Mucosa of stomach (tissue), 1 donor: Measurements from ENCODE around the gene GRB2.
A peak's percentile ranks its signal among the peaks of the same experiment; 100 is the strongest.
"Not testable (repeated sequence)": the region's sequence is repeated elsewhere in the genome, so short reads cannot be mapped to it uniquely, and the experiment has no call there.

Source experiments
- H3K27me3 ChIP-seq: one replicate; pipeline ENCODE4 v1.7.0; 2013; ENCODE audit warnings: mild to moderate bottlenecking, low read length; ENCODE audit not compliant: control insufficient read depth, insufficient read depth
- H3K36me3 ChIP-seq: one replicate; pipeline ENCODE4 v1.7.0; 2013; ENCODE audit warnings: low read length; ENCODE audit not compliant: control insufficient read depth, insufficient read depth
- H3K4me1 ChIP-seq: one replicate; pipeline ENCODE4 v1.7.0; 2013; ENCODE audit warnings: mild to moderate bottlenecking, low read length; ENCODE audit not compliant: control insufficient read depth, insufficient read depth
- H3K4me3 ChIP-seq: one replicate; pipeline ENCODE4 v1.7.0; 2013; ENCODE audit warnings: low read length
- H3K9ac ChIP-seq: one replicate; pipeline ENCODE4 v1.7.0; 2013; ENCODE audit warnings: mild to moderate bottlenecking, low read length, moderate library complexity
- H3K9me3 ChIP-seq: one replicate; pipeline ENCODE4 v1.7.0; 2013; ENCODE audit warnings: mild to moderate bottlenecking, low read length, moderate library complexity; ENCODE audit not compliant: control insufficient read depth
- donor health status: Pancreatic carcinoma.

The GRB2 gene

GRCh38 chr17:75434433-75434832 is 29.0 kb upstream of the GRB2 start:
- not testable (repeated sequence) for H3K4me3 ChIP-seq, H3K27me3 ChIP-seq, H3K9ac ChIP-seq, H3K9me3 ChIP-seq, H3K36me3 ChIP-seq
- peaks cover 23% of the 10 kb centered on the region for H3K4me1 ChIP-seq

- Histone ChIP-seq H3K9ac (no peak overlapping the region), H3K36me3 (no peaks in the 10 kb centered on the region), H3K27me3 (no peaks in the 10 kb centered on the region), H3K9me3 (no peaks in the 10 kb centered on the region), H3K4me1 (peaks cover 34% of the 10 kb centered on the region), H3K4me3 (no peak overlapping the region)
Measured at GRCh38 chr17:75433218-75433783, 27.8 kb upstream of the GRB2 start.

GRCh38 chr17:75430159-75430974 is 24.9 kb upstream of the GRB2 start:
- Histone ChIP-seq H3K9ac (peak overlapping the region; percentile 23), H3K27me3 (no peaks in the 10 kb centered on the region), H3K4me3 (no peak overlapping the region), H3K9me3 (no peaks in the 10 kb centered on the region), H3K4me1 (peaks cover 29% of the 10 kb centered on the region), H3K36me3 (no peaks in the 10 kb centered on the region)

- Histone ChIP-seq H3K27me3 (no peaks in the 10 kb centered on the region), H3K9ac (peak overlapping the region; percentile 1), H3K36me3 (no peaks in the 10 kb centered on the region), H3K4me1 (peaks cover 28% of the 10 kb centered on the region), H3K9me3 (no peaks in the 10 kb centered on the region), H3K4me3 (no peak overlapping the region)
Measured at GRCh38 chr17:75428543-75429469, 23.3 kb upstream of the GRB2 start.

- H3K4me1 ChIP-seq: peaks cover 4% of the 10 kb centered on the region
- no peaks in the 10 kb centered on the region for H3K36me3 ChIP-seq
- H3K9ac ChIP-seq: no peak overlapping the region
- no peaks in the 10 kb centered on the region for H3K9me3 ChIP-seq
- no peak overlapping the region for H3K4me3 ChIP-seq
- no peaks in the 10 kb centered on the region for H3K27me3 ChIP-seq
Measured at GRCh38 chr17:75418531-75418930, 13.1 kb upstream of the GRB2 start.

GRCh38 chr17:75417054-75417580 is 11.6 kb upstream of the GRB2 start:
- no peak overlapping the region for H3K9ac ChIP-seq
- no peak overlapping the region for H3K4me3 ChIP-seq
- no peaks in the 10 kb centered on the region for H3K27me3 ChIP-seq
- H3K36me3 ChIP-seq: no peaks in the 10 kb centered on the region
- H3K4me1 ChIP-seq: peaks cover 4% of the 10 kb centered on the region
- no peaks in the 10 kb centered on the region for H3K9me3 ChIP-seq

- Histone ChIP-seq H3K4me3 (no peak overlapping the region), H3K9me3 (no peaks in the 10 kb centered on the region), H3K9ac (no peak overlapping the region), H3K36me3 (no peaks in the 10 kb centered on the region), H3K27me3 (no peaks in the 10 kb centered on the region), H3K4me1 (peaks cover 4% of the 10 kb centered on the region)
Measured at GRCh38 chr17:75416006-75416405, 10.5 kb upstream of the GRB2 start.

- Histone ChIP-seq H3K4me1 (no peaks in the 10 kb centered on the region), H3K9me3 (no peaks in the 10 kb centered on the region), H3K27me3 (no peaks in the 10 kb centered on the region), H3K9ac (no peak overlapping the region), H3K36me3 (no peaks in the 10 kb centered on the region), H3K4me3 (no peak overlapping the region)
Measured at GRCh38 chr17:75414488-75414887, 9.0 kb upstream of the GRB2 start.

- H3K9ac ChIP-seq: no peak overlapping the region
- H3K36me3 ChIP-seq: no peaks in the 10 kb centered on the region
- no peaks in the 10 kb centered on the region for H3K27me3 ChIP-seq
- no peaks in the 10 kb centered on the region for H3K9me3 ChIP-seq
- H3K4me1 ChIP-seq: no peaks in the 10 kb centered on the region
- H3K4me3 ChIP-seq: no peak overlapping the region
Measured at GRCh38 chr17:75412455-75413317, 7.2 kb upstream of the GRB2 start.

GRCh38 chr17:75411328-75412067 is 6.0 kb upstream of the GRB2 start:
- Histone ChIP-seq H3K27me3 (no peaks in the 10 kb centered on the region), H3K36me3 (no peaks in the 10 kb centered on the region), H3K4me1 (peaks cover 4% of the 10 kb centered on the region), H3K9ac (no peak overlapping the region), H3K9me3 (no peaks in the 10 kb centered on the region), H3K4me3 (no peak overlapping the region)

- no peaks in the 10 kb centered on the region for H3K36me3 ChIP-seq
- H3K27me3 ChIP-seq: no peaks in the 10 kb centered on the region
- H3K9ac ChIP-seq: no peak overlapping the region
- no peak overlapping the region for H3K4me3 ChIP-seq
- peaks cover 9% of the 10 kb centered on the region for H3K4me1 ChIP-seq
- H3K9me3 ChIP-seq: no peaks in the 10 kb centered on the region
Measured at GRCh38 chr17:75410141-75410540, 4.7 kb upstream of the GRB2 start.
